NOMO-1 (cell line): Measurements from ENCODE around the gene RRP1.

ENCODE experiments used
- DNase-seq, 2 experiments: peaks; one replicate each; lab custom pipeline; 2025; ENCODE audit not compliant: unreplicated experiment in 2 of 2; lab: John Stamatoyannopoulos, UW

Gene RRP1

GRCh38 chr21:43758111-43758641 is 31.2 kb upstream of the RRP1 start:
- no peak for DNase-seq

- DNase-seq = no peak
Observed at GRCh38 chr21:43758811-43759210, 30.6 kb upstream of the RRP1 start.

DNA sequence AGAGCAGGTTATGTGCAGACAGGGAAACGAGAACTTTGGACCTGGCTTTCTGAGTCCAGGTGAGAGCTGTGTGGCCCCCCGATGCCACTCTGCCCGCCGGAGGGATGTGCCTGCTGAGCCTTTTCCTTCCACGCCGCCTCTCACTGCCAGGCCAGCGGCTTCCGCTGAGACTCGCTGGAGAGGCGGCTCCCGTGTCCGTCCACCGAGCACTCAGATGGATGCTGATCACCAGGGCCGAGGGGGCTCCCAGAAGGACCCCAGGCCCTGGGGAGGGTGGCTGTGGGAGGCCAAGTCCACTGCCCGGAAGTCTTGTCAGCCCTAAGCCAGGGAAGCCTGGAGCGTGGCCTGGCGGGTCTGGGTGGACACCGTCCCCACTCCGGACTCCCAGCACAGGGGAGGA is 29.7 kb upstream of the RRP1 start:
- DNase-seq = no peak

- DNase-seq = no peak
Observed at GRCh38 chr21:43760391-43760958, 28.9 kb upstream of the RRP1 start.

DNA sequence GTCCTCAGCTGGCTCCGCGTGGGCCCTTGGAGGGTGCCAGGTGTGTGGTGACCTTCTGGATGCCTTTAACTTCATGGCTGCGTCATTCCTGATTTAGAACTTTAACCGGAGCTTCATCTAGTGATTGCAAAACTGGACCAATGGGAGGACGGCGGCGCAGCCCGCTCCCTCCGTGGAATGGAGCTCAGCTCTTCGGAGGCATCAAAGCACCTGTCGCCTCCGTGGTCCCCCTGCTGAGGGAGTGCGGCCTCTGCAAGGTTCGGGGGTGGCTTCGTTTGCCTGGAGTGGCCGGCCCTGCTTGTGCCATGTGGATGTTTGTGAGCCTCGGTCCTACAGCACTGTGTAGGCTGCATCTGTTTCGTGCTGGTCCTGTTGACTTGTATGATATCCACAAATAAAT is 27.5 kb upstream of the RRP1 start:
- no peak for DNase-seq

- DNase-seq = no peak
Observed at GRCh38 chr21:43762303-43763128, 26.9 kb upstream of the RRP1 start.

DNA sequence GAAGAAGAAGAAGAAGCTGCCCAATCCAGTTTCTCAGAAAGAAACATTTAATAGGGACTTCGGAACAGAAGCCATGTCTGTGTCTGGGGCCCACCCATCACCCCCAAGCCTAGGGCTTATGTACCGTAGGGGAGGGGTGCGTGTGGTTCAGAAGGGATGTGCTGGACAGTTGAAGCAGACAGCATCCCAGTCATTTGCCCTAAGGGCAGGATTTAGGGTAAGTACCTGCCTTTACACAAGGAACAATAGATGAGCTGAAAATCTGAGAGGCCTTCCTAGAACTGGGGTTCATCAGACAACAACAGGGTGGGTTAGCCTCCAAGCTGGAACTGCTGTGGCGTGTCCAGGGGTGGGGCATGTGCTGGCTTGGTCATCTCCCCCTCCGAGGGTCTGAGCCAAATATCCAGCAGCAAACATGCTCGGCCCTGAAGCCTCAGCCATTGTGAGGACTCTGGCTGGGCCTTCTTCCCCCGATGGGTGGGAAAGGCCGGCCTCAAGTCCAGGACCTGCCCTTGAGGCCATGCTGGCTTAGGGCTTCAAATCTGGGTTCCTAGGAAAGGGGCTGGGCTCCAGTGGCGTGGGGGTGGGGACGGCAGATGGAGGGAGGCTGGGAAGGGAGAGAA is 25.4 kb upstream of the RRP1 start:
- DNase-seq = no peak

- DNase-seq = no peak
Observed at GRCh38 chr21:43764576-43765495, 24.5 kb upstream of the RRP1 start.

DNA sequence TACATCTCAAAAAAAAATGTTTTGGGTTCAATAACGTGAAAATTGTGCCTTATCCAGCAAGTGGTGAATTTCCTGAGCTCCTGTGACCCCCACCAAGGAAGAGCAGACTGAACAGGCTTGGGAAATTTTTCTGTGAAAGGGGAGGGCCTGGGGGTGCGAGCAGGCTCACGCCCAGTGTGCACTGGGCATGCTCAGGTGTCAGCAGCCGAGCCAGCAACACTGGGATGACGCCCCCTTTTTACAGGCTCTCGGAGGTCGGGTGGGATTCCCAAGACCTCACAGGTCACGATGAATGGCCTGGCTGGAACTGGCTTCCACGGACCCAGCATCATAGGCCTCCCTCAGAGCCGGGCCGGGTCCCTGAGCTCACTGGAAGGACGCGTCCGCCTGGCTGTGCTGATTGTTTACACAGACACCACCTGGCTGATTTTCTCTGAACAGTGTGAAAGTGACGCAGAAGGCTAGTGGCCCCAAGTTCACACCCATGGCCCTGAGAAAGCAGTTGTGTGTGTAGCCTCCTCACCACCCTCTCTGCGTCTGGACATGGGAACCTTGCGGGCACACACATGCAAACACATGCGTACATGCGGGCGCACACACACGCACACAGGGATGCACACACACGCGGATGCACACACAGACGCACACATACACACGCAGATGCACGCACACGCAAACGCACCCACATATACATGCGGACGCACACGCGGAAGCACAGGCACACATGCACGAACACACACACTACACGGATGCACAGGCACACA is 22.5 kb upstream of the RRP1 start:
- DNase-seq = no peak

- DNase-seq = no peak
Observed at GRCh38 chr21:43767498-43767983, 21.8 kb upstream of the RRP1 start.

- peak; percentile 4 to 18 for DNase-seq
Observed at GRCh38 chr21:43767984-43768867, 21.2 kb upstream of the RRP1 start.

- no peak for DNase-seq
Observed at GRCh38 chr21:43768868-43769167, 20.6 kb upstream of the RRP1 start.

- no peak for DNase-seq
Observed at GRCh38 chr21:43769325-43769958, 19.9 kb upstream of the RRP1 start.

- DNase-seq = no peak
Observed at GRCh38 chr21:43770066-43770655, 19.2 kb upstream of the RRP1 start.

DNA sequence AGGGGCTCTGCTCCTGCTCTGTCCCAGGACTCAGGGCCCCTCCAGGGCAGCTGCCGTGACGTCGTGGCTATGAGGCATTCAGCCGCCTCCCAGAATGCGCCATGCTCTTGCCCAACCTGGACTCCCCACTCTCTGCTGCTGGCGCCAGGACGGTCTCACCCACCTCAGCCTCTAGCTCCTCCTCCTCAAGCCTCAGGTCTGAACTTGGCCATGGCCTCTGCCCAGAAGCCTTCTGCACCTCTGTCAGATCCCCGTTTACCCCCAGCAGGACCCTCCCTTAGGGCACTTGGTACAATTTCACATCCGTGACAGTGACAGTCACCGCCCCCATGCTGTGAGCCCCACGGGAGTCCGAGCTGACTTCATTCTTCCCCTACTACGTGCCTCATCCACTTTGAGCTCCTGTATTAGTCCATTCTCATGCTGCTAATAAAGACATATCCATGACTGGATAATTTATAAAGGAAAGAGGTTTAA is 18.1 kb upstream of the RRP1 start:
- no peak for DNase-seq

GRCh38 chr21:43771698-43772424 is 17.5 kb upstream of the RRP1 start:
- no peak for DNase-seq

- no peak for DNase-seq
Observed at GRCh38 chr21:43772425-43772821, 17.0 kb upstream of the RRP1 start.
